ENCODE data around the gene METTL25.

The METTL25 gene

GRCh38 chr12:82473111-82473754 is 114.9 kb downstream of the METTL25 start:
- DNase-seq (ENCODE audit: low read depth): no peak

DNA sequence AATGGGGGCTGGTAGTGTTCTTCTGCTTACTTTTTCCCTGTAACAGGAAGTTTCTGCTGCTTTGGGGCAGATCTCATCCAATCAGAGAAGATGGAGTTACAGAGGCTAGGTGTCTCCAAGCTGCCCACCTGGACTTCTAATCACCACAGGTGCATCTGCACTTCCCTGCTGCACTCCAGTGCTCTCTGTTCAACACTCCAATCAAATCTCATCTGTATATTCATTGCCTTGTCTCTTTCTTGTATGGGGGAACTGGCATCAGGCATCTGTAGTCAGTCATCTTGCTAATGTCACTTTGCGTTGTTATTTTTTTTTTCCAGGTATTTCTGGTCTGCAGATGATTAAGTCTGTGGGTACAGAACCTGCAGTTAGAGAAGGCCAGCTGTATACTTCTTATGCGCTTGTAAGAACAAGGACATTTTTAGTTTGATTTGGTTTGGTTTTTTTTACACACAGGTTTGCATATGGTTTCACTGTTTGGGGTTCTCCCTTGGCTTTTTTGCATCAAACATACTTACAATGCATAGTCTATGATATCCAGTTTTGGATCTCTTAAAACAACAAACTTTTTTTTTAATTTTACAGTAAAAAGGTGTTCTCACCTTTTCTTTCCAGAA is 116.0 kb downstream of the METTL25 start:
- no peak for DNase-seq (ENCODE audit: low read depth)

DNA sequence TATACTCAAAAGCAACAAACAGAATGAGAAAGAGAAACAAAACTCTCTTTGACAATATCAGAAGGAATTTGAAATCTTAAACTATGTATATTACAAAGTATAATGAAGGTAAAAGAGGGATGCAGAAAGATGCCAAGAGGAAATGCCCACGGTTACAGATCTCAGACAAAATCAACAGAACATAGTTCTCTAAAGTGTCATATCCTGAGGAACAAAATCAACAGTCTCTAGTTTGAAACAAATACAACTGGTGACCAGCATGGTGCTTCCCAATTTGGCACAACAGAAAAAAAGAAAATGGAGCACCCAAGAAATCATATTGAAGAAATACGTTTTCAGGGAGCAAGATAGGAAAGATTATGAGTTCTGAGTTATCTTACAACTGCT is 116.5 kb downstream of the METTL25 start:
- no peak for DNase-seq (ENCODE audit: low read depth)

GRCh38 chr12:82475211-82475610 is 116.9 kb downstream of the METTL25 start:
- DNase-seq (ENCODE audit: low read depth): no peak

DNA sequence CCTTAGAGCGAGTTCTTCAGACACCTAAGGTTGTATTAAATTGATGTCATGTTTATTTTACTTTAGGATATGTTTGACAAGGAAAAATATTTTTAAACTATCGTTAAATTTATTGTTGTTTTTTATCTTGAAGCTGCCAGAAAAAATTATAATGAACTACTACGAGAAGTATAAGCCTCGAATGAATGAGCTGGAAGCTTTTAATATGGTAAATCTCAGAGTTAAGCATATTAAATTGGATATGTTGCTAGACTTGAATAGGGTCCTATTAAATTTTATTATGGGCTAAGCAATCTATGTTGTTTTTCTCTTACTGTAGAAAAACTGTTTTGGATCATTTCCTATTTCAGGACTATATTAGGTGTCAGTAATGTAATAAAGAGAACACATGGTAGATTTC is 118.2 kb downstream of the METTL25 start:
- no peak for DNase-seq (ENCODE audit: low read depth)

DNA sequence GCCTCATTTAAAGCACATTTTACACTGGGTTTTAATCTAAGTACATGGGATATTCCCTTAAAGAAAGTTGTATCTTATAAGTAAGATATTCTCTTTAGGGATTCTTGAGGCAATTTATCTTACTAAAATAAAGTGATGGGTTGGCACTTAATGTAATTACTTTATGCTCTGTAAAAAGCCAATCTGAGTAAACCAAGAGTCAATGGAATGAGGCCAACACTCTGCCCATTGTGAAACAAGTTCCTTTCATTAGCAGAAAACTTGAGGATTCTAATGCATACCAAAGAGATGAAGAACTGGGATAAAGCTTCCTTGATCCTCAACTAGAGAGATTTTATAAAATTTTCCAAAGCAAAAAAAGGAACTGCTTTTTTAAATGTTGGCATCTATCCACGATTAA is 121.2 kb downstream of the METTL25 start:
- peak; percentile 63 for DNase-seq (ENCODE audit: low read depth)

DNA sequence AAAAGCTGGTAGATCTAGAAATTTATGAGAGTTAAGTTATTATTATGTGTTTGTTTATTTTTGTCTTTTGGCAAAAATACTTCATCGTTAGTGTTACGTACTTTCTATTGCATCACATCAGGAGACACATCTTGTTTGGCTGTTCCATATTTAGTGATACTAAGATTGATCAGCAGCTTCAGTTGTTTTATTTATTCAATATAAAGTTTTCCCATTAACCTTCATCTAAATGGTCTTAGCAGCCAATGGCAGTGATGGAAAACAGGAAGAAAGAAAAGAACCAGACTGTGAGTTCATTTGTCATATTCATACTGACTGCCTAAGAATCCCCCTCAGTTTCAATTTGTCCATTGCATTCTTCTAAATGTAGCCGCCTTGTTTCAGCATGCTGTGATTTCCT is 122.3 kb downstream of the METTL25 start:
- DNase-seq (ENCODE audit: low read depth): no peak

- DNase-seq (ENCODE audit: low read depth): no peak
These were observed 123.6 kb downstream of the METTL25 start for GRCh38 chr12:82481954-82482353.

DNA sequence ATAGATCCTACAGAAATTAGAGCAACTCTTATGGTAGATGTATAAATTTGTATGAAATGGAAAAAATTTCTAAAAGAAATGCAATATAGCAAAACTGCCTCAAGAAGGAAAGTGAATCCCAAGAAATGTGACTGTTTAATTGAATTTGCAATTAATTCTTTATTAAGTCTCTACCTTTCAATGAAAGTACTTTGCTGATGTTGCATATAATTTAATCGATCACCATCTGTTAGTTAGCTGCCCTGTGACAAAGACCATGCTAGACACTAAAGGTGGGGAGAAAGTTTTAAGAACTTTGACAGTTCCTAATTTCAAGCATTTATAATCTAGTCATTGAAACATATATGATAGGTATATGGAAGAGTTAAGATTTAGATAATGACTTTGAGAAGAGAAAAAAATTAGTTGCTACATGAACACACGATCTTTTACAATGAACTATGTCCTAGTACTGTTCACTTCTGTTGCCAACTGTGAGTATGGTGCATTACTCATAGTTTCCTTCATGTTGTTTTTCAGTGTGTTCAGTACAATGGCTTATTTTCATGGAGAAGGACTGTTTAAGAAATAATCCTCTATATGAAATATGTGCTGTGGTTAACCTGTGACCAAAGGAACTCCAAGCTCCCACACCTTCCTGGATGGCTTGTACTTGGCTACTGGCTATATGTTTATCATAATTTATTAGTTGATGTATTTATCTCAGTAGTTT is 128.4 kb downstream of the METTL25 start:
- peak; percentile 62 for DNase-seq (ENCODE audit: low read depth)

GRCh38 chr12:82504409-82504808 is 146.1 kb downstream of the METTL25 start:
- no peak for DNase-seq (ENCODE audit: low read depth)

DNA sequence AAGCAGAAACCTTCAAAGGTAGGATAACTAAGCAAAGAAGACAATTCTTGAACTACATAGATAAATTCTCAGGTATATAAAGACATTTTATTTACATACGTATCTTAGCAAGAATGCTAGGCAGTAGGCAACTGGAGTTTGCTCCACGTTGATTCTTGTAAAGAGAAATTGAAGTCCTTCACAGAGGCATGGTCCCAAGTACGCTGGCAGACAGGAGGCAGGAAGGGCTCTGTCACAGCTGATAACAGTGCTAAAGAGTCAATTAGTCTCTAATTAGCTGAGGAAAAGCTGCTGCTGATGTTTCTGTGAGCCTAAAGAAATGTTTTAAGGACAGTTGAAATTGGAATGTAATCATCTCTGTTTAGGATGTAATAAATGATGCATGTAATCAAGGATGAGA is 146.8 kb downstream of the METTL25 start:
- no peak for DNase-seq (ENCODE audit: low read depth)

GRCh38 chr12:82507686-82508085 is 149.4 kb downstream of the METTL25 start:
- no peak for DNase-seq (ENCODE audit: low read depth)

DNA sequence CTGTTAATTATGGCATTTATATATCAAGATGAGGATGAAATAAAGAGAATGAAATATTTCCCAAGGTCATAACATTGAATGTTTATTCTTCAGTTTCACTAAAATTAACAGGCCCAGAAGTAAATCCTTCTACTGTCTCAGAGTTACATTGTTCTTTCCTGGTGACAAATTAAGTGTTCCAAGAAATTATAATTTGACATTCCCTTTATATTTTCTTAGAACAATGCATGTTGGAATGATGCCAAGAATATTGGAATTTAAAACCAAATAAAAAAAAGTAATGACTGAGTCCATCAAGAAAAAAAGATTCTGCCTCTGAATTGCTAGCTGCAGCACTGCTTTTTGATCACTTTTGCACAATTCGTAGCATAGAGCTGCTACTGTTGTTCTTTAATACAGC is 152.1 kb downstream of the METTL25 start:
- no peak for DNase-seq (ENCODE audit: low read depth)

- DNase-seq (ENCODE audit: low read depth): no peak
These were observed 156.6 kb downstream of the METTL25 start for GRCh38 chr12:82514880-82515279.

- no peak for DNase-seq (ENCODE audit: low read depth)
These were observed 157.3 kb downstream of the METTL25 start for GRCh38 chr12:82515652-82516051.

GRCh38 chr12:82517027-82517426 is 158.7 kb downstream of the METTL25 start:
- peak; percentile 5 for DNase-seq (ENCODE audit: low read depth)

GRCh38 chr12:82517808-82518207 is 159.5 kb downstream of the METTL25 start:
- no peak for DNase-seq (ENCODE audit: low read depth)

- no peak for DNase-seq (ENCODE audit: low read depth)
These were observed 161.2 kb downstream of the METTL25 start for GRCh38 chr12:82519510-82519909.

DNA sequence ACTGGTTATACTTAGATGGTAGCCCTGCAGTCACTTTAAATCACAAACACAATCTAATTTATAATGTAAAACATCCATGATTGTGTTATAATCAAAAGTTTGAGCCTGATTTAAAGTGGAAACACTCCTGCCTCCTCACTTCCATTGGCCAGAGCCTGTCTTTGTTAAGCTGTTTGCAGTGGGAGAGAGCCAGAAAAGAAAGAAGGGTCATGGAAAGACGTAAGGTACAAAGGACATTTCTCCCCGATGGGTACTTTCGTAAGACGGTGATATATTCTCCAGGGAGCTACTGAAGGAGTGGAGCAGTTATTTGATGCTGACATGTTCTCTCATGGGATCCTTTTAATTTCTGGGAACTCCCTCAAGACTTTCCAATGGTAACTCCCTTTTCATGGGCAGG is 164.0 kb downstream of the METTL25 start:
- no peak for DNase-seq (ENCODE audit: low read depth)

DNA sequence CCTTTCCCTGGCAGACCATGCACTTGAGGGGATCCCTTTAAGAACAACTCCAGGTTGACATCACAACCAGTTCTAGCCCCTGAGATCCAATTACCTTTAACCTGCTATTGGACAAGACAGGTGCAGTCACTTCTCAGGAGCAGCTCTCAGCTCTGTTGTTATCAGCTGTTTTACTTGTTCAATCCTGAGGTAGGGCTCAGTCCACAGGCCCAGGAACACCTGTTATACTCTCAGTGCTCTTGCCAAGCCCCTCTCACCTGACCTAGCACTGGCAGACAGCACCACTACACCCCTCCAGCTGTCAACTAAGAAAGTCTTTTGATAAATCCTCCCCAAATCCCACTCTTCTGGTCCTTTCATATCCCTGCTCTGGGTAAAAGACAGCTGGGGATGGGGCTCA is 164.4 kb downstream of the METTL25 start:
- DNase-seq (ENCODE audit: low read depth): no peak

GRCh38 chr12:82523996-82524395 is 165.7 kb downstream of the METTL25 start:
- DNase-seq (ENCODE audit: low read depth): no peak

DNA sequence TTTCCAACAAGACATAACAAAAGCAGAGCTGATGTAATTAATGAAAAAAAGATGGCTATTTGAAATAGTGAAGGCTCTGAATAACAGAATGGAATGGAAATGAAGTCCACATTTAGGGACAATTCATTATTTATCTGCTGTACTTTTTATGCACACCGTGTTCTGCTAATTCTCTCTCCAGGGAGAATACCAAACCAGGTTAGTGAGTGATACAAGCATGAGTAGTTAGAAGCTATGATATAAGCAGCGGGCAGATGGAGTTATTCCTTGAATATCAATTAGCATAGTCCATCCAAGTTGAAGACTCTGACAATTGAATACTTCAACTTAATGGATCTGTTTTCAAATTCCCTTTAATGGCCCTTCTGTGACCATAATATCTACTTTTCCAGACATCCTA is 166.3 kb downstream of the METTL25 start:
- no peak for DNase-seq (ENCODE audit: low read depth)

GRCh38 chr12:82525616-82526015 is 167.3 kb downstream of the METTL25 start:
- DNase-seq (ENCODE audit: low read depth): no peak

Measured in amniotic epithelial cell (primary cell).